Esophagus muscularis mucosa (tissue), 4 donors: ENCODE results near the gene CALML6. TPM values are rescaled to one million over a fixed set of nuclear protein-coding genes. Genes with fewer than 3 reads are reported as not detected.

Experiments used
- DNase-seq: peaks from one replicate; pipeline ENCODE4 v3.0.0-alpha.2; 2017; ENCODE audit errors: extremely low spot score
- H3K27ac ChIP-seq, 4 donors: fragments of 200-600 bp; sonication (generic); replicated peaks in 1 of 4; 1 replicate in 3 of 4; 2 replicates in 1 of 4; pipeline ENCODE4 v1.5.1; 2016 to 2019; ENCODE audit warnings: mild to moderate bottlenecking in 1 of 4
- H3K27me3 ChIP-seq, 4 donors: fragments of 200-600 bp; sonication (generic); one replicate each; pipeline versions ENCODE4 v1.5.1 to v1.6.0; 2016 to 2019
- H3K36me3 ChIP-seq, 4 donors: fragments of 200-600 bp; sonication (generic); one replicate each; pipeline ENCODE4 v1.5.1; 2016 to 2019
- H3K4me1 ChIP-seq, 4 donors: fragments of 200-600 bp; sonication (generic); one replicate each; pipeline ENCODE4 v1.5.1; 2016 to 2019
- H3K4me3 ChIP-seq, 4 donors: fragments of 200-600 bp; sonication (generic); 1 replicate in 2 of 4; 2 replicates in 2 of 4; pipeline ENCODE4 v1.5.1; 2016 to 2019; ENCODE audit warnings: mild to moderate bottlenecking in 4 of 4, moderate library complexity in 1 of 4
- H3K9me3 ChIP-seq, 4 donors: fragments of 200-600 bp; sonication (generic); 1 replicate in 3 of 4; 2 replicates in 1 of 4; pipeline ENCODE4 v1.5.1; 2016 to 2019
- EP300 ChIP-seq: sonication (generic); formaldehyde crosslinking; IDR thresholded peaks from one replicate; pipeline ENCODE4 v1.6.1; 2017; ENCODE audit warnings: antibody characterized with exemption
- POLR2A ChIP-seq: fragments of 450-650 bp; IDR thresholded peaks from one replicate; pipeline ENCODE4 v1.6.1; 2017; ENCODE audit warnings: antibody characterized with exemption, moderate library complexity, mild to moderate bottlenecking, low read depth
- POLR2AphosphoS5 ChIP-seq, 2 donors: sonication (generic); formaldehyde crosslinking; IDR thresholded peaks; one replicate each; pipeline ENCODE4 v1.6.1; 2017; ENCODE audit warnings: antibody characterized with exemption in 2 of 2
- WGBS: methylation state at CpG from one replicate; pipeline ENCODE4 v1.1.5; 2018; 5-methylcytosine and 5-hydroxymethylcytosine counted together
- intact Hi-C: fragments of 100-400 bp; cut with DNase I; formaldehyde crosslinking; loops from one replicate; pipeline ENCODE4 v1.15.1; 2023
- total RNA-seq, 4 donors: library from RNA; depleted of rRNA; stranded (reverse); fragments of >200 nt; gene quantifications; one replicate each; pipeline versions ENCODE4 v1.1.0 to v1.2.1, GENCODE V29; 2016
- TF ChIP-seq, protein P1 (sequence below), 3 experiments: fragments of 200-600 bp in 2 of 3; fragments of 450-650 bp in 1 of 3; sonication (generic) in 2 of 3; IDR thresholded peaks; one replicate each; pipeline ENCODE4 v1.5.1; 2017 to 2019; ENCODE audit warnings: antibody characterized with exemption in 3 of 3, mild to moderate bottlenecking in 2 of 3, moderate library complexity in 1 of 3

The CALML6 gene
- total RNA-seq, 4 donors from 2014 or later, result not detected

DNA sequence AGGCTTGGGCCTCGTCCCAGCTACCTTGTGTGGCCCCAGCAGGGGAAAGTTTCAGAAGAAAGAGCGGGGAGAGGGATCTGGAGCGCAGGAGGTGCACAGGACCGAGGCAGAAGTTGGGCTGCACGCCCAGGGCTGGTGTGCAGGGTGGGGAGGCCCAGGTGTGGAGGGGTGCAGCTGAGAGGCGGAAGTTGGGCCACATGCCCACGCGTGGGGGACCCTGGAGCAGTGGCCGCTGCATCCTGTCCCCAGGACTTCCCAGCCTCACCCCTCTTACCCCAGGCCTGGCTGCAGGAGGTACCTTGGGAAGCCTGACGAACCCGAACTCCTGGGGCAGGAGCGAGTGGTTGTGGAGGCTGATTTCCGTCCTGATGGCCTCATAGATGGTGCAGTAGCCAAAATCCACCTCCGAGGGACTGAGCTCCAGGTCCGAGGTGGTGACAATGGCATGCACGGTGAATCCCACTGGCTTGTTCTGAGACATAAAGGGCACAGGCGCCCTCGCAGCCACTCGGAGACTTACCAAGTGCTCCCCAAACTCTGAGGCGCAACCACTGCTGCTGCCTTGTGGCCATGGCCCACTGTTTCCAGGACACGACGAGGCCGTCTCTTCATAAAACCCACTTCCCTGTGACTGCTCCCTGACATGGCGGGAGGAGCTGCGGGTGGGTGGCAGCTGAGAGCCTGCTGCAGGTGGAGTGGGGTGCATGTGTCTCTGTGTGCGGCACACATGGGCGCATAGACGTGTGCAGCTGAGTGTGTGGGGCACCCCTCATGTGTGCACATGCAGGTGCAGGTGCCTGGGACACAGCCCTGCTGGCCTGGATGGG lies 24.4 kb downstream of the CALML6 start:
- WGBS, result 87% methylated on average over 25 of the region's 28 CpGs
- intact Hi-C loops, result no loop called here
- Histone ChIP-seq H3K36me3 (no peaks in the 10 kb centered on the region), H3K4me1 (peaks cover 3 to 12% (median 8%) of the 10 kb centered on the region in 4 donors), H3K27me3 (peaks cover 0 to 51% (median 0%) of the 10 kb centered on the region in 4 donors), H3K9me3 (no peaks in the 10 kb centered on the region), H3K27ac (no peak overlapping the region), H3K4me3 (no peak overlapping the region)
- TF ChIP-seq EP300 (no peak), POLR2AphosphoS5 (IDR thresholded peaks at IDR 0.05) (no peak), POLR2A (no peak)
- TF ChIP-seq, protein P1, sequence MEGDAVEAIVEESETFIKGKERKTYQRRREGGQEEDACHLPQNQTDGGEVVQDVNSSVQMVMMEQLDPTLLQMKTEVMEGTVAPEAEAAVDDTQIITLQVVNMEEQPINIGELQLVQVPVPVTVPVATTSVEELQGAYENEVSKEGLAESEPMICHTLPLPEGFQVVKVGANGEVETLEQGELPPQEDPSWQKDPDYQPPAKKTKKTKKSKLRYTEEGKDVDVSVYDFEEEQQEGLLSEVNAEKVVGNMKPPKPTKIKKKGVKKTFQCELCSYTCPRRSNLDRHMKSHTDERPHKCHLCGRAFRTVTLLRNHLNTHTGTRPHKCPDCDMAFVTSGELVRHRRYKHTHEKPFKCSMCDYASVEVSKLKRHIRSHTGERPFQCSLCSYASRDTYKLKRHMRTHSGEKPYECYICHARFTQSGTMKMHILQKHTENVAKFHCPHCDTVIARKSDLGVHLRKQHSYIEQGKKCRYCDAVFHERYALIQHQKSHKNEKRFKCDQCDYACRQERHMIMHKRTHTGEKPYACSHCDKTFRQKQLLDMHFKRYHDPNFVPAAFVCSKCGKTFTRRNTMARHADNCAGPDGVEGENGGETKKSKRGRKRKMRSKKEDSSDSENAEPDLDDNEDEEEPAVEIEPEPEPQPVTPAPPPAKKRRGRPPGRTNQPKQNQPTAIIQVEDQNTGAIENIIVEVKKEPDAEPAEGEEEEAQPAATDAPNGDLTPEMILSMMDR (IDR thresholded peaks at IDR 0.05), result no peak
- DNase-seq, result no peak

DNA sequence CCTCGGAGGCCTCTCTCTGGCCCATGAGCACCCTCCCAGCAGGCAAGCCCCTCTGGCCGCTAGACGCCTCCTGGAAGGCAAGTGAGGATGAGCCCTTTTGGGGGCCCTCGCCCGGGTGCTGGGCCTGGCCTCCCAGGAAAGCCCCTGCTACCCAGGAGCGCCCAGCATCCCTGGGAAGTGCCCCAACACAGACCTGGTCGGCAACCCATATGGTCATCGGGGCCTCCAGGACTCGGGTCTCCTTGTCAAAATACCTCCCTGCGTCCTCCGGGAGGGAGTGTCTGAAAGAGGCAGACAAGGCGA lies 25.0 kb downstream of the CALML6 start:
- Histone ChIP-seq H3K27me3 (peaks cover 0 to 56% (median 0%) of the 10 kb centered on the region in 4 donors), H3K9me3 (no peaks in the 10 kb centered on the region), H3K4me3 (no peak overlapping the region), H3K36me3 (no peaks in the 10 kb centered on the region), H3K27ac (no peak overlapping the region), H3K4me1 (peaks cover 3 to 12% (median 8%) of the 10 kb centered on the region in 4 donors)
- intact Hi-C loops, result no loop called here
- TF ChIP-seq, protein P1 (IDR thresholded peaks at IDR 0.05), result no peak
- TF ChIP-seq POLR2A, result no peak
- no peak for TF ChIP-seq POLR2AphosphoS5 (IDR thresholded peaks at IDR 0.05)
- no peak for TF ChIP-seq EP300
- 90% methylated on average over 4 of the region's 12 CpGs for WGBS
- DNase-seq, result no peak

DNA sequence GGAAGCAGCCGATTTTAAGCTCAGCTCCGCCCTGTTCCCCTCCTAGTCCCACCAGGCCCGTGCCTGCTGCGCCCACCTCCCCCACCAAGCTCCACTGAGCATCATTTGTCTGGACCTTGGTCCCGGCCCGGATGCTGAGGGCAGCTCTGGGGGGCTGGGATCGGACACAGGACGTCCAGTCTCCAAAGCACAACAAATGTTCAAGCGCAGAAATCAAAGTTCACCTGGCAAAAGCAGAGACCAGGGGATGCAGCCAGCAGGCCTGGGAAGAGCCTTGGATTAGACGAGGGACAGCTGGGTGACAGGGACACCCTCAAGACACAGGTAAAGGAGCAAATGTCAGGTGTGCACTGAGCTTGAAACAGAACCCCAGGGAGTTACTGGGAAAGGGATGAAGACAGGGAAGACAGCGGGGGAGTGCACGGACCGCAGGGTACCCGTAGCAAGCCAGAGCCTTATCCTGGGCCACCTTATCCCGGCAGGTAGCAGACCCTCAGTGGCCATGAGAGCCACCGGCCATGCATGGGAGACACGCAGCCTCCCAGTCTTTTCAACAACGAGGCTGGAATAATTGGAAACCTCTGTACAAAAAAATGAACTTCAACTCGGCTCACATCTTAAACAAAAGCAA lies 26.3 kb downstream of the CALML6 start:
- WGBS, result 60% methylated on average over 18 of the region's 19 CpGs
- Histone ChIP-seq H3K36me3 (no peaks in the 10 kb centered on the region), H3K9me3 (no peaks in the 10 kb centered on the region), H3K27me3 (peaks cover 0 to 66% (median 0%) of the 10 kb centered on the region in 4 donors), H3K4me3 (no peak overlapping the region), H3K4me1 (peaks cover 3 to 12% (median 10%) of the 10 kb centered on the region in 4 donors), H3K27ac (no peak overlapping the region)
- intact Hi-C loops, result no loop called here
- TF ChIP-seq POLR2A, result no peak
- no peak for TF ChIP-seq POLR2AphosphoS5 (IDR thresholded peaks at IDR 0.05)
- TF ChIP-seq, protein P1 (IDR thresholded peaks at IDR 0.05), result no peak
- no peak for TF ChIP-seq EP300
- no peak for DNase-seq

DNA sequence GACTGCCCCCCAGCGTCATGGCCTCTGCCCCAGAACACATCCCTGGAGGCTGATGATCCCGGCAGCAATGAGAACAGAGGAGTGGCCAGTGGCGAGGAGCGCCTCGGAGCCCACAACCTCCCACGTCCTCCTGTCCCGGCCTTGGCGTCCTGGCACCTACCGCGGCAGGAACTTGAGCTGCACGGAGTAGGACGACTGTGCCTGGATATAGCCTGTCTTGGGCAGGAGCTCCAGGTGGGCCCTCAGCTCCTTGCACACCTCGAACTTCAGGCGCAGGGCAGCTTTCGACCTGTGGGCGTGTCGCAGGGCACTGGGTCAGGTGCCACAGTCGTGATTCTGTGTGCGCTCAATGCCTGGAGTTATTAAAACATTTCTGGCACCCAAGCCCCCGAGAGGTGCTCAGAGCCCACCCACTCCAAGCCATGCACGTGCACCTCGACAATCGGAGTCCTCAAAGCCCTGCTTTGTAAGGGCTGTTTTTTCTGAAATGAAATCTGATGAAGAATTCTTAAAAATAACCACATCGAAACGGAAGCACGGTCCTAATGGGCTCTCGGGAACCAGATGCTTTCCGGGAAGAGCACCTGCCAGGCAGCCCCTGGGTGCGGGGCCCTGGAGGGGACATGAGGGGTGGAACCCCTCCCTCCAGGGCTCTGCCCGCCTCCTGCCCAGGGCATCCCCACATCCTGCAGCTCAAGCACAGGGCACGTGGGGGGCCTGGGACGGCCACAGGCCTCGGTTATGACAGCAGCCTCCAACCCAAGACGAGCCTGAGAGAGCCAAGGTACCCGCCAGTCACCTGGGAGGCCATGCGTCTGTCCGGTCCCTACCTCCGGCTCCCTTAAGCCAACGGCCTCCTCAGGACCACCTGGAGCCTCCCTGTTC lies 27.1 kb downstream of the CALML6 start:
- H3K9me3 ChIP-seq, result no peaks in the 10 kb centered on the region
- peaks cover 0 to 73% (median 0%) of the 10 kb centered on the region in 4 donors for H3K27me3 ChIP-seq
- peaks cover 3 to 20% (median 17%) of the 10 kb centered on the region in 4 donors for H3K4me1 ChIP-seq
- intact Hi-C loops, result no loop called here
- TF ChIP-seq POLR2A, result no peak
- TF ChIP-seq, protein P1 (IDR thresholded peaks at IDR 0.05), result no peak
- no peak for TF ChIP-seq POLR2AphosphoS5 (IDR thresholded peaks at IDR 0.05)
- no peak for TF ChIP-seq EP300
- no peak overlapping the region for H3K27ac ChIP-seq
- WGBS, result 80% methylated on average over 23 of the region's 39 CpGs
- no peak for DNase-seq
- H3K36me3 ChIP-seq, result no peaks in the 10 kb centered on the region
- no peak overlapping the region for H3K4me3 ChIP-seq
